ENCODE data around the gene SPIRE2. TPM values are rescaled to one million over a fixed set of nuclear protein-coding genes. Genes with fewer than 3 reads are reported as not detected.

The SPIRE2 gene
- total and polyA plus RNA-seq, 9 of the 15 experiments (the other 6 are each of a cell fraction or from before 2014, with no cell fraction given), result 0.70 to 7.5 (median 4.6) TPM

GRCh38 chr16:89892055-89892630 is 63.9 kb downstream of the SPIRE2 start:
- Histone ChIP-seq H3K9me1 (ENCODE audit: control insufficient read depth, insufficient read depth, low read length) (no peaks in the 10 kb centered on the region), H3K4me3 (no peak overlapping the region), H2AFZ (ENCODE audit: low read depth, low read length) (no peak overlapping the region), H3K79me2 (ENCODE audit: control insufficient read depth, insufficient read depth, low read length) (no peaks in the 10 kb centered on the region), H3K9ac (ENCODE audit: insufficient read depth in 1 of 2, low read depth in 2 of 2, low read length in 2 of 2) (peak overlapping the region in 1 of 2 experiments; percentile 18; a peak in 1 of 4 replicates), H4K20me1 (replicated peaks; ENCODE audit: control insufficient read depth, insufficient read depth, low read length) (no peaks in the 10 kb centered on the region), H3K27me3 (ENCODE audit: control insufficient read depth in 2 of 2, insufficient read depth in 2 of 2, low read length in 2 of 2) (no peaks in the 10 kb centered on the region), H3K4me1 (replicated peaks in 1 of 2; ENCODE audit: control insufficient read depth in 2 of 2, insufficient read depth in 2 of 2, low read length in 2 of 2) (peaks cover 0 to 9% of the 10 kb centered on the region in 2 experiments; a peak in 1 of 5 replicates), H3K4me2 (ENCODE audit: insufficient read depth, low read length) (no peak overlapping the region), H3K27ac (ENCODE audit: extremely low read depth, low read depth, low read length) (no peak overlapping the region), H3K36me3 (ENCODE audit: control insufficient read depth, insufficient read depth, low read length) (peaks cover 88% of the 10 kb centered on the region; the same call in 2 of the 3 replicates), H3K9me3 (replicated peaks; ENCODE audit: control insufficient read depth, insufficient read depth, low read depth, low read length) (no peaks in the 10 kb centered on the region)
- WGBS (ENCODE audit: insufficient coverage, low coverage, missing lambda C conversion rate), result 90% methylated on average over 13 of the region's 18 CpGs
- ChIA-PET CTCF (ENCODE audit: low intra/inter-chr PET ratio) (no interaction called here), POLR2A (interaction anchor here (0.6 kb wide), 1 partner anchor 57 kb away, joined by 5 read pairs; no protein-coding TSS in a partner anchor)
- FAIRE-seq, result no peak
- no TSS peak for BruUV-seq (replicated peaks)
- no peak for TF ChIP-seq MEF2A (IDR thresholded peaks at IDR 0.05; ENCODE audit: control insufficient read depth, low read depth, low read length)
- peak; percentile 39; the same call in 1 of the 2 replicates for TF ChIP-seq POLR2G (IDR thresholded peaks at IDR 0.05; ENCODE audit: low read depth, low read length)
- TF ChIP-seq KDM5B (IDR thresholded peaks at IDR 0.05; ENCODE audit: insufficient replicate concordance, low read depth, low read length), result no peak
- no peak for TF ChIP-seq TARDBP (IDR thresholded peaks at IDR 0.05)
- TF ChIP-seq PHTF2 (CRISPR knock-in tag; IDR thresholded peaks at IDR 0.05), result no peak
- TF ChIP-seq CHD4 (IDR thresholded peaks at IDR 0.05; ENCODE audit: insufficient read depth, insufficient replicate concordance, low read depth, low read length, poor library complexity, severe bottlenecking), result no peak
- intact Hi-C loops (cut with micrococcal nuclease) (no loop called here), in situ Hi-C loops (cut with MboI) (no loop called here)
- ATAC-seq, result peak; percentile 28; the same call in 2 of the 3 replicates
- DNase-seq (ENCODE audit: extremely low read depth in 1 of 4, low spot score in 3 of 4), result no peak

Data from K562 (cell line).